NCI-H774 (cell line): ENCODE results near the gene TBC1D1.

Source experiments
- DNase-seq: peaks from one replicate; lab custom pipeline; 2025; lab: John Stamatoyannopoulos, UW

Gene TBC1D1

DNA sequence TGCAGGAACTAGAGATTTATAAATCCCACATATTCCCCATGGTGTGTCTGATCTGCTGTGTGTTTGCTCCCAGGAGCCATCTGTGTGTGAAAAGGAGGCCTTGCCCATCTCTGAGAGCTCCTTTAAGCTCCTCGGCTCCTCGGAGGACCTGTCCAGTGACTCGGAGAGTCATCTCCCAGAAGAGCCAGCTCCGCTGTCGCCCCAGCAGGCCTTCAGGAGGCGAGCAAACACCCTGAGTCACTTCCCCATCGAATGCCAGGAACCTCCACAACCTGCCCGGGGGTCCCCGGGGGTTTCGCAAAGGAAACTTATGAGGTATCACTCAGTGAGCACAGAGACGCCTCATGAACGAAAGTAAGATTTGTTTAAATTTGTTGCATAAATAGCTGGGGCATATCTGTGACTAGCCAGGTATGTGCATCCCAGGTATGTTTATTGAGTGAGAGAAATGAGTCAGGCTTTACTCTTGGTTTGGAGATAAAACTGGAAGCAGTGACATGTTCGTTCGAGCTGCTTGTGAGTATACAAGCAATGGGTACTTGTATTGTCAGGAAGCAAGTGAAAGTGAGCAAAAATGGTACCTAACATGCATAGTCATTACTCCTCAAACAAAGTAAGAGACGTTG is 158.8 kb downstream of the TBC1D1 start:
- no peak for DNase-seq

GRCh38 chr4:38050560-38051350 is 159.9 kb downstream of the TBC1D1 start:
- no peak for DNase-seq

DNA sequence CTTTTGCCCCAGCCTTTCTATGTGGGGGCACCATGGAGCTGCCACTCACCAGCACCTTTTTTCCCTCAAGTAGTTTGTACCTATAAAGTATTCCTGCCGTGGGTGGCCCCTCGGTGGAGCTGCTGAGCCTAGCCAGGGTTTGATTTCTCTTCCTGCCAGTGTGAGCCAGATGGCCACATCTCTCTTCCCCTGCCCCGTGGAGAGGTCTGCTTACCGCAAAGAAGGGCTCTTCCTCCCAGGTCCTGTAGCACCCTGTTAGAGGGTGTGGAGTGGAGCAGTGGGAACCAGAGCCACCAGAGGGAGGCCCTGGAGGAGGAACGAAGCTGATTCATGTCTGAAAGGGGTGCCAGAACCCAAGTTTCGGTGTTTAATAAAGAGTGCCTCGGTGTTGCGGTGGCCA is 164.7 kb downstream of the TBC1D1 start:
- DNase-seq: no peak

- DNase-seq: no peak
Measured at GRCh38 chr4:38056011-38056685, 165.3 kb downstream of the TBC1D1 start.

DNA sequence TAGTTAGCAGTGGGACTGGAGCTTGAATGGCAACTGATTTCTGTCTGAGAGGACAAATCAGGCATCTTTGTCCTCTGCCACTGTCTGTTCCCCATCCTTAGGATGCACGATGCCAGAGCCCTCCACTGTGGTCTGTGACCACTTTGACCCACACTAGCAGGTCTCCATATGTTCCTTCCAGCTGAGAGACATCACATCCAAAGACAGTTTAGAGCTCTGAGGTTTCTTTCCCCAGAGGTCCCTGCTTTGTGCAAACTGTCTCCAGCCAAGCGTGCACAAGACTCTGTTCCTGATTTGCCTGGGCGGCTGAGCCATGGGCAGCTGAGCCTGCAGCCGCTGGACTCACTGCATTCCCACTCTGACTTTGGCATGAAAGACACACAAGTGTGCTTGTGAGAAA is 167.3 kb downstream of the TBC1D1 start:
- DNase-seq: no peak

GRCh38 chr4:38060829-38061431 is 170.0 kb downstream of the TBC1D1 start:
- no peak for DNase-seq

DNA sequence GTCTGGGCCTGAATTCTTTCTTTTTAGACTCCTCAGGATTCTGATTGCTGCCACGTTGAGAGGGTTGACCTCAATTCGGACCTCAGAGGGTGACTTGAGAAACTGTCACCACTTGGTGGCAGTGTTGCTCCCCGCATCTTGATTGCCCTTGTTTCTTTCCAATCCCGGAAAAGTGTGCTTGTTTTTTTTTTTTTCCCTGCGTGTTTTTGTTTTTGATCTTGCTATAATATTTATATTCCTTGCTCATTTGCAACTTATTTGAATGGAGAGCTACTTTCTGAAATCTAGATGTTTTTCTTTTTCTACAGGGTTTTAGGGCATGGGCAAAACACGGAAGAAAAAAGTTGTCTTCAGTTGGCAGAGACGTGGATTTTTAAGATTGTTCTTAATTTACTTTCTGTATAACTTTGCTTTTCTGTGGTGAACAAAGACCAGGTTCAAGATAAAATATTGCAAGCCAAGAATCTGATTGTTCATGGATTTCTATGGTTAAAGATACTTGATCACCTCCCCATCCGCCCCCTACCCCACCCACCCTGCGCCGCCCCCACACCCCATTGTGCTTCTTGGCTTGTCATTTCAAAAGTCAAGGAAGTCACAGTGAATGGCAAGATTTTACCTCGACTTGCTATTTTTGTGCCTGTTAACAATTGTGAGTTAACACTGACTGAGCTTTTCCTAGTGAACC is 171.3 kb downstream of the TBC1D1 start:
- peak; percentile 41 for DNase-seq

DNA sequence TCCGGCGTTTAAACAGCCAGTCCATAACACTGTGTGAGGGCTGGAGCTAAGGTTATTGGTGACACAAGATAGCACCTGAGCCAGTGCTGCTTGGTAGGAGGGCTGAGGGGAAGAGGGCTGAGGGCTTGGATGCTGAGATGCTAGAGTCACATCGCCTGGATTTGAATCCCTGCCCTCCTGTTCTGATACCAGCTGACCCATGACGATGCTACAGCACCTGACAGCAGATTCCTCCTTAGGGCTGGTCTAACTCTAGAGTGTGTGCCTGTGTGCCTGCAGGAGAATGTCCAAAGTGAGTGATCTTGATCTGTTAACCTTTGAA is 171.9 kb downstream of the TBC1D1 start:
- DNase-seq: no peak

- DNase-seq: no peak
Measured at GRCh38 chr4:38065176-38065575, 174.3 kb downstream of the TBC1D1 start.

- DNase-seq: no peak
Measured at GRCh38 chr4:38065900-38066299, 175.0 kb downstream of the TBC1D1 start.

DNA sequence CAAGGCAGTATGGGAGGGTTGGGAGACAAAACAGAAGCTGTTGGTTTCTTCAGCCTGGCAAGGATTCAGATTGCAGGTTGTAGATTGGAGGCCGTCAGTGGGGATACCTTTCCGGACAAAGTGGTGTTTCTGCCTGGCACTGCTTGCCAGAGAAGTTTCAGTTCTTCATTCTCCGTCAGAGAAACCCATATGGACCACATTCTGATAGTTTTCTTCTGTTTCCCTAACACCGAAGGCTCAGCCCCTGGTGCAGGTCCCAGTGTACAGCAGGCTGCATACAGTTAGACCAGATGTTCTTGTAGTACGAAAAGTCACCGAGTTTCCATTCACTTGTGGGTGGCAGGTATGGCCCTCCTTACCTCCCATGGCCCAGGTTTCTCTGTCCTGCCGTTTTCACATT is 176.6 kb downstream of the TBC1D1 start:
- no peak for DNase-seq

DNA sequence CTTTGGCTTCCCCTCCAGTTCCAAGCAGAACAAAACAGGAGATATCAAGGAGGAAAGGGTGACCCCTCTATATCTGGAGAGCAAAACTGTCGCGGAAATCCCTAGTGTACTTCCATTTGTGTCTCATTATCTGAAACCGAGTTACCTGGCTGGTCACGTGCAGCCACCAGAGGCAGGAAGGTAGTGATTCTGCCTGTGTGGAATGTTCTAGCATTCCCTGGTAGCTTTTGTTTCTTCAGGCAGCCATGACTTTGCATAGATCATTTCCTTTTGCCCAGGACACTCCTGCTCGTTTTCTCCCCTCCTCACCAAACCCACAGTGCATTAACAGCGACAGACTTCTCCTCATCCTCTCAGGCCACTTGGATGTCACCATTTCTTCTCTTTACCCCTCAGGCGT is 177.2 kb downstream of the TBC1D1 start:
- no peak for DNase-seq

- DNase-seq: no peak
Measured at GRCh38 chr4:38069271-38069760, 178.4 kb downstream of the TBC1D1 start.

- DNase-seq: no peak
Measured at GRCh38 chr4:38071801-38072431, 181.0 kb downstream of the TBC1D1 start.

GRCh38 chr4:38072578-38072977 is 181.7 kb downstream of the TBC1D1 start:
- DNase-seq: no peak

DNA sequence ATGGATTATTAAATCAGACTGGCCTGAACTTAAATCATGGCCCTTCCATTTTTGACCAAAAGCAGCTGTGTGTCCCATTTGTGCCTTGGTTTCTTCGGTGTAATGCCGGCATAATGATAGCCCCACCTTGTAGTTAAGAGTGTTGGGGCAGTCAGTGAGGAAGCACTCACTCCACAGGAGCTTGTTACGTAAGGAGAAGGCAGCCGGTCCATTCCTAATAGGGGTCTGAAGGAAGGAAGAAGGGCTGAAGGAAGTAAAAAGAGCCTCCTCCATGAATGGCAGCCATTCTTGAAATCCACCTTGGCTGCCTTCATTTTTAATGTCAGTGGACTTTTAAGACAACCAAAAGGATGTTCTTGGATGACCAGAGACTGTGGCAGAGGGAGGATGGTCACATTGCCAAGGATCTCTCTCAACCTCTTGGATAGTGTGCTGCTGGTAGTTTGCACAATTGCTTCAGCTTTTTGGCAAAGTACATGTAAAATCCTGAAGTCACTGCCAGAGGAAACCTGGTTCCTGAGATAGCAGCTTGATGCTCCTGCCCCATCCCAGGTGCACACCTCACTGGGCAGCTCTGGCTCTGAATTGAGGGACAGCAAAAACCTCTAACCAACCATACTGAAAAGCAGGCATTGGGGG is 182.8 kb downstream of the TBC1D1 start:
- no peak for DNase-seq

- no peak for DNase-seq
Measured at GRCh38 chr4:38075370-38076152, 184.7 kb downstream of the TBC1D1 start.

- no peak for DNase-seq
Measured at GRCh38 chr4:38076153-38076669, 185.3 kb downstream of the TBC1D1 start.

GRCh38 chr4:38077791-38078489 is 187.1 kb downstream of the TBC1D1 start:
- DNase-seq: no peak
